CD4-positive, alpha-beta T cell treated with Interleukin-6 for 4 hours (primary cell): ENCODE results near the gene NBPF19.
"Not testable (repeated sequence)": the region's sequence is repeated elsewhere in the genome, so short reads cannot be mapped to it uniquely, and the experiment has no call there.

ENCODE experiments used
- DNase-seq: peaks from one replicate; pipeline ENCODE4 v3.0.0-alpha.2; 2020; ENCODE audit warnings: mixed read lengths

The NBPF19 gene

DNA sequence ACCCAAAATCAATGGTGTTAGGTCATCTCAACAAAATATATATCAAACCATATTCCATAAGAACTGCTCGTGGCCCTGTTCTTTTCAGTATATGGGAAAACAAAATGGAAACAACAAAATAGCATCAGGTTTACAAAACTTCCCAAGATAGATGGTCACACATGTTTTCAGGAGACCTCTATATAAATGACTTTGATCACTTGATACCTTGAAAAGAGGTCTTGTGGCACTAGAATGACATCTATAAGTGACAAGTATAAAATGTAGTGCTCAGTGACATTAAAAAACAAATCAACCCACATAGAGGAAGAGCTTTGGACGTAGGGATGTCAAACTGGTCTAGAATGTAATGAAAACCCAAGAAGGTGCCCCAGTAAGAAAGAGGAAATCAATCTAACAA lies at the start of gene NBPF19:
Gene NBPF19, plus strand, starts transcription at position 301 of the 400 bp plus-strand sequence. CDS start 888 bp downstream, outside the sequence.
- DNase-seq: not testable (repeated sequence)

GRCh38 chr1:149428317-149428716 lies 46.5 kb upstream of the NBPF19 start:
- not testable (repeated sequence) for DNase-seq

- DNase-seq: not testable (repeated sequence)
These were observed 29.4 kb upstream of the NBPF19 start for GRCh38 chr1:149445451-149445850.

DNA sequence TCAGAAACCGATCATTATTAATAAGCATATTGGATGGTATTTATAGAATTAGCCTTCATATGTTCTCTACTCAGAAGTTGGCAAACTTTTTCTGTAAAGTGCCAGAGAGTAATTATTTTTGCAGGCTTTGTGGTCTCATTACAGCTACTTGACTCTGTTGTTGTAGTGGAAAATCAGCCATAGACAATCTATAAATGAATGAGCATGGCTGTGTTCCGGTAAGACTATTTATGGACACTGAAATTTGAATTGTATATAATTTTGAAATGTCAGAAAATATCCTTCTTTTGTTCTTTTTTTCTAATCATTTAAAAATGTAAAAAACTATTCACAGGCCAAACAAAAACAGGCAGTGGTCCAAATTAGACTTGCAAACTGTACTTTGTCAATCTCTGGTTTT lies 22.6 kb upstream of the NBPF19 start:
- DNase-seq: not testable (repeated sequence)

GRCh38 chr1:149452652-149453051 lies 22.2 kb upstream of the NBPF19 start:
- DNase-seq: not testable (repeated sequence)

DNA sequence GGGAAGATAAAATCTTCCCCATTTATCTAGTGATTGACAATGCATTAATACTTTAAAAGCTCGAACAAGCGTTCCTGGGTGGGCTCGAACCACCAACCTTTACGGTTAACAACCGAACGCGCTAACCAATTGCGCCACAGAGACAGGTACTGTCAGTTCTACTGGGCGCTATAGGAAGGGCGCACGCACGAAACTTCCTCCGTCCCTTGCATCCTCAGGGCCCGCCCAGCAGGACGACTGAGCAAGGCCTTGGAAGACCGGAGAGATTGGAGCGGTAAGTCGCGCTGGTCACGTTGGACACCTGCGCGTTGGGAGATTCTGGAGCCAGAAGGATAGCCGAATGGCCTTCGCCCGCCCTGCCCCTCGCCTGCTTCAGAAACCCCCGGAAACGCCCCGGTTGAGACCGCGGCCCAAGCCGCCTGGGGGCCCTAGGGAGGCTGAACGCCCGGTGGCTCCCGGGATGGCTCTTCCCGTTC lies 83.5 kb downstream of the NBPF19 start:
- DNase-seq: peak; percentile 68

DNA sequence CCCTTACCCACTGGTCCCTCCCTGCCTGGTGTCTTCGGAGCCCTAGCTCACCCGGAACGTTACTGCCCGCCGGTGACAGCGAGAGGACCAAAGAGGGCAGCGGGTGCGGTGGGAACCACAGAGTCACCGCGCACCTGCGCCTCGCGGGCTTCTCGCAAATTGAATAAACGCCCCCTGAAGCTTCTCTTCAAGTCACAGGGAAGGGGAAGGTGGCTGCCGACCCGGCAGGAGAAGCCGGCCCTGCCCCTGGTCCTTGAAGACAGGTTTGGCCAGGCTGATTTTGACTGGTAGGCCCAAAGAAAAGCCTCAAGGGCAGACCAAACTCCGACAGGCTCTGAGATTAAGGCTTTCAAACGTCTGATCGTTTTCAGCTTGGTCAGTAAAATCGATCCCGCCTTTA lies 87.0 kb downstream of the NBPF19 start:
- not testable (repeated sequence) for DNase-seq

- DNase-seq: not testable (repeated sequence)
These were observed 90.6 kb downstream of the NBPF19 start for GRCh38 chr1:149565485-149565884.

GRCh38 chr1:149572763-149573162 lies 97.9 kb downstream of the NBPF19 start:
- DNase-seq: not testable (repeated sequence)

- DNase-seq: peak; percentile 63
These were observed 110.7 kb downstream of the NBPF19 start for GRCh38 chr1:149585592-149585991.
